HCT116 (cell line): ENCODE data around the gene NAA20. TPM values are rescaled to one million over a fixed set of nuclear protein-coding genes. Genes with fewer than 3 reads are reported as not detected.

Experiments used
- ATAC-seq: fragments of 200-7000 bp; cut with Tn5 transposase; 2 replicates; pipeline ENCODE4 v1.9.1; 2020; ENCODE audit warnings: mild to moderate bottlenecking, moderate library complexity
- BruUV-seq: library from RNA; stranded (reverse); fragments of 400-500 nt; replicated peaks from 2 replicates; lab custom pipeline; 2021; lab: Mats Ljungman, UMichigan
- CTCF ChIA-PET: fragments of 300-600 bp; sonication (Branson Sonifier 250); formaldehyde crosslinking; loops from one replicate; lab custom pipeline; 2021; ENCODE audit warnings: antibody characterized with exemption; lab: Charles Lee
- POLR2A ChIA-PET: fragments of 300-600, 350-600 bp; sonication (Branson Sonifier 250); formaldehyde crosslinking; loops from one replicate; lab custom pipeline; 2021; ENCODE audit warnings: antibody characterized with exemption; lab: Charles Lee
- RAD21 ChIA-PET, 2 experiments: fragments of 300-600 bp; sonication (Branson Sonifier 250); formaldehyde crosslinking; loops; one replicate each; lab custom pipeline; 2023; ENCODE audit warnings: low total read pairs in 2 of 2; ENCODE audit not compliant: uncharacterized antibody in 2 of 2, unreplicated experiment in 2 of 2, low non-redundant PET in 1 of 2; lab: Charles Lee
- DNase-seq: peaks from one replicate; pipeline ENCODE4 v3.0.0-alpha.2; 2010; ENCODE audit warnings: low read depth, low spot score
- H2AFZ ChIP-seq: fragments of 200-600 bp; shearing (Covaris generic), sonication (generic); 2 replicates; pipeline ENCODE4 v1.6.1; 2017; ENCODE audit warnings: low read depth, mixed run types, mixed read lengths, antibody characterized with exemption, low read length; ENCODE audit not compliant: poor library complexity, severe bottlenecking
- H3K27ac ChIP-seq: 2 replicates; pipeline ENCODE4 v1.5.1; 2012; ENCODE audit warnings: low read depth, low read length
- H3K27me3 ChIP-seq: fragments of 200-600 bp; sonication (generic); 2 replicates; pipeline ENCODE4 v1.6.1; 2016; ENCODE audit warnings: mixed run types, low read length, mixed read lengths; ENCODE audit not compliant: insufficient read depth
- H3K36me3 ChIP-seq, 2 experiments: fragments of 200-500 bp in 1 of 2; fragments of 200-600 bp in 1 of 2; sonication (Bioruptor generic) in 1 of 2; sonication (generic) in 1 of 2; 2 replicates each; pipeline versions ENCODE4 v1.5.1 to v1.6.1; 2014 to 2016; ENCODE audit warnings: low read length in 2 of 2, inconsistent platforms in 1 of 2, mixed read lengths in 1 of 2, mixed run types in 1 of 2; ENCODE audit not compliant: insufficient read depth in 2 of 2, control insufficient read depth in 1 of 2
- H3K4me1 ChIP-seq, 2 experiments: fragments of 200-600 bp in 1 of 2; sonication (generic) in 1 of 2; 2 replicates each; pipeline versions ENCODE4 v1.5.1 to v1.6.1; 2012 to 2017; ENCODE audit warnings: low read length in 2 of 2, inconsistent platforms in 1 of 2, mild to moderate bottlenecking in 1 of 2, mixed read lengths in 1 of 2, mixed run types in 1 of 2, moderate library complexity in 1 of 2; ENCODE audit not compliant: insufficient read depth in 2 of 2, control insufficient read depth in 1 of 2
- H3K4me2 ChIP-seq: fragments of 200-600 bp; sonication (generic); 2 replicates; pipeline ENCODE4 v1.6.1; 2017; ENCODE audit warnings: mixed run types, low read length, mixed read lengths
- H3K4me3 ChIP-seq, 2 experiments: fragments of 200-600 bp in 1 of 2; sonication (generic) in 1 of 2; replicated peaks in 1 of 2; 2 replicates each; pipeline ENCODE4 v1.5.1; 2011 to 2016; ENCODE audit warnings: low read length in 2 of 2, control low read depth in 1 of 2, low read depth in 1 of 2, mild to moderate bottlenecking in 1 of 2, mixed read lengths in 1 of 2, mixed run types in 1 of 2
- H3K79me2 ChIP-seq: fragments of 200-600 bp; sonication (generic); 2 replicates; pipeline ENCODE4 v1.6.1; 2017; ENCODE audit warnings: mild to moderate bottlenecking, mixed run types, low read length, moderate library complexity, mixed read lengths; ENCODE audit not compliant: insufficient read depth
- H3K9ac ChIP-seq: fragments of 200-600 bp; sonication (generic); 2 replicates; pipeline ENCODE4 v1.6.1; 2016; ENCODE audit warnings: low read length, mixed read lengths
- H3K9me2 ChIP-seq: fragments of 200-600 bp; sonication (generic), shearing (Covaris generic); 2 replicates; pipeline ENCODE4 v1.6.1; 2017; ENCODE audit warnings: mixed run types, mild to moderate bottlenecking, moderate library complexity; ENCODE audit not compliant: insufficient read depth
- H3K9me3 ChIP-seq, 2 experiments: fragments of 200-500 bp in 1 of 2; fragments of 200-600 bp in 1 of 2; sonication (Bioruptor generic) in 1 of 2; sonication (generic) in 1 of 2; 2 replicates each; pipeline ENCODE4 v1.6.1; 2014 to 2017; ENCODE audit warnings: low read length in 2 of 2, mixed read lengths in 2 of 2, inconsistent platforms in 1 of 2, low read depth in 1 of 2, mild to moderate bottlenecking in 1 of 2, mixed run types in 1 of 2, moderate library complexity in 1 of 2; ENCODE audit not compliant: control insufficient read depth in 1 of 2, insufficient read depth in 1 of 2
- H4K20me1 ChIP-seq: fragments of 200-600 bp; sonication (generic), shearing (Covaris generic); 2 replicates; pipeline ENCODE4 v1.6.1; 2017; ENCODE audit warnings: mixed run types, mild to moderate bottlenecking, moderate library complexity; ENCODE audit not compliant: insufficient read depth
- CEBPB ChIP-seq: IDR thresholded peaks from 2 replicates; pipeline ENCODE4 v1.6.1; 2012; ENCODE audit warnings: low read depth
- EGR1 ChIP-seq: IDR thresholded peaks from 2 replicates; pipeline ENCODE4 v1.6.1; 2012; ENCODE audit warnings: low read depth
- EZH2 ChIP-seq: fragments of 200-600 bp; sonication (generic); IDR thresholded peaks from 2 replicates; pipeline ENCODE4 v1.6.1; 2017; ENCODE audit warnings: antibody characterized with exemption, mixed run types
- JUND ChIP-seq: IDR thresholded peaks from 2 replicates; pipeline ENCODE4 v1.6.1; 2012
- MAX ChIP-seq: IDR thresholded peaks from 2 replicates; pipeline ENCODE4 v1.6.1; 2012
- POLR2A ChIP-seq: IDR thresholded peaks from 2 replicates; pipeline ENCODE4 v1.7.0; 2011; ENCODE audit warnings: borderline replicate concordance; ENCODE audit not compliant: insufficient read depth, insufficient read length; ENCODE audit errors: extremely low read depth
- RAD21 ChIP-seq: IDR thresholded peaks from 2 replicates; pipeline ENCODE4 v1.6.1; 2012; ENCODE audit warnings: low read depth, mild to moderate bottlenecking
- SIN3A ChIP-seq: IDR thresholded peaks from 2 replicates; pipeline ENCODE4 v1.6.1; 2012; ENCODE audit warnings: low read depth
- SP1 ChIP-seq: IDR thresholded peaks from 2 replicates; pipeline ENCODE4 v1.6.1; 2012; ENCODE audit warnings: low read depth
- TCF7L2 ChIP-seq: IDR thresholded peaks from 2 replicates; pipeline ENCODE4 v1.7.0; 2011; ENCODE audit warnings: borderline replicate concordance, inconsistent platforms; ENCODE audit not compliant: insufficient read depth, insufficient read length; ENCODE audit errors: extremely low read depth
- ZFX ChIP-seq: fragments of 450-650 bp; IDR thresholded peaks from 2 replicates; pipeline ENCODE4 v1.6.1; 2017
- ZNF274 ChIP-seq: fragments of 200-500 bp; sonication (Bioruptor generic); IDR thresholded peaks from 2 replicates; pipeline ENCODE4 v1.6.1; 2014; ENCODE audit warnings: mild to moderate bottlenecking, low read depth, low read length, inconsistent platforms
- intact Hi-C: fragments of 100-400 bp; cut with micrococcal nuclease; formaldehyde crosslinking; loops from 2 replicates; pipeline ENCODE4 v1.10.0; 2022
- total RNA-seq: library from RNA; stranded (reverse); gene quantifications from one replicate; pipeline ENCODE4 v1.2.1, GENCODE V29; 2021; ENCODE audit not compliant: unreplicated experiment
- TF ChIP-seq, protein P1 (sequence below), 3 experiments: fragments of 200-600 bp in 1 of 3; sonication (generic) in 1 of 3; IDR thresholded peaks in 2 of 3; conservative IDR thresholded peaks in 1 of 3; 2 replicates each; pipeline ENCODE4 v1.5.1; 2012 to 2017; ENCODE audit warnings: low read depth in 2 of 3, low read length in 2 of 3, antibody characterized with exemption in 1 of 3, borderline replicate concordance in 1 of 3, control low read depth in 1 of 3, mild to moderate bottlenecking in 1 of 3, mixed read lengths in 1 of 3, mixed run types in 1 of 3, moderate library complexity in 1 of 3; ENCODE audit not compliant: insufficient read depth in 1 of 3
- TF ChIP-seq, protein P2 (sequence below): IDR thresholded peaks from 2 replicates; pipeline ENCODE4 v1.6.1; 2011; ENCODE audit warnings: mild to moderate bottlenecking, low read length, moderate library complexity; ENCODE audit not compliant: insufficient replicate concordance; ENCODE audit errors: extremely low read depth
- TF ChIP-seq, protein P3 (sequence below): IDR thresholded peaks from 2 replicates; pipeline ENCODE4 v1.6.1; 2012; ENCODE audit warnings: low read depth

Gene NAA20
- total RNA-seq, 1 experiment from 2014 or later = 71.5 TPM

DNA sequence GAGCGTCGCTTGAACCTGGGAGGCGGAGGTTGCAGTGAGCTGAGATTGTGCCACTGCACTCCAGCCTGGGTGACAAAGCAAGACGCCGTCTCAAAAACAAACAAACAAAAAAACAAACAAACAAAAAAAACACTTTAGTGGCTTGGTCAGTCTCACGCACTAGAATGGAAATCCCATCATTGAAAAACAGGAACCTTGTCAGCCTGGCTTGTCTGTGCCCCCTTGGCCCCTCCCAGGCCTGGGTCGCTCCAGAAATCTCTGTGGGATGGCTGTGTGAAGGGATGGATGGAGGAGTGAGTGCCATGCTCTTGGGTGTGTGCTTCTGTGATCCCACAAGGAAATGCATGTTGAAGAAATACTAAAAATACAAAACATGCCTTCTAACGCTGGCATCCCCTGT, 20.9 kb upstream of the NAA20 start (continued):
- TF ChIP-seq SIN3A = no peak
- TF ChIP-seq MAX = no peak

GRCh38 chr20:19996917-19997316, 20.2 kb upstream of the NAA20 start:
- RAD21 ChIA-PET = no interaction called here
- no TSS peak for BruUV-seq
- intact Hi-C loops = no loop called here
- Histone ChIP-seq H3K9ac (no peak overlapping the region), H3K27me3 (no peaks in the 10 kb centered on the region; the same call in 1 of the 2 replicates), H3K4me3 (no peak overlapping the region), H3K9me3 (no peaks in the 10 kb centered on the region), H3K36me3 (no peaks in the 10 kb centered on the region), H3K27ac (no peak overlapping the region), H2AFZ (no peak overlapping the region), H3K79me2 (no peaks in the 10 kb centered on the region), H3K9me2 (no peaks in the 10 kb centered on the region), H3K4me1 (peaks cover 30 to 35% of the 10 kb centered on the region in 2 experiments)
- no peak for ATAC-seq
- POLR2A ChIA-PET = no interaction called here
- no peak for TF ChIP-seq MAX
- TF ChIP-seq EGR1 = no peak
- TF ChIP-seq, protein P1, sequence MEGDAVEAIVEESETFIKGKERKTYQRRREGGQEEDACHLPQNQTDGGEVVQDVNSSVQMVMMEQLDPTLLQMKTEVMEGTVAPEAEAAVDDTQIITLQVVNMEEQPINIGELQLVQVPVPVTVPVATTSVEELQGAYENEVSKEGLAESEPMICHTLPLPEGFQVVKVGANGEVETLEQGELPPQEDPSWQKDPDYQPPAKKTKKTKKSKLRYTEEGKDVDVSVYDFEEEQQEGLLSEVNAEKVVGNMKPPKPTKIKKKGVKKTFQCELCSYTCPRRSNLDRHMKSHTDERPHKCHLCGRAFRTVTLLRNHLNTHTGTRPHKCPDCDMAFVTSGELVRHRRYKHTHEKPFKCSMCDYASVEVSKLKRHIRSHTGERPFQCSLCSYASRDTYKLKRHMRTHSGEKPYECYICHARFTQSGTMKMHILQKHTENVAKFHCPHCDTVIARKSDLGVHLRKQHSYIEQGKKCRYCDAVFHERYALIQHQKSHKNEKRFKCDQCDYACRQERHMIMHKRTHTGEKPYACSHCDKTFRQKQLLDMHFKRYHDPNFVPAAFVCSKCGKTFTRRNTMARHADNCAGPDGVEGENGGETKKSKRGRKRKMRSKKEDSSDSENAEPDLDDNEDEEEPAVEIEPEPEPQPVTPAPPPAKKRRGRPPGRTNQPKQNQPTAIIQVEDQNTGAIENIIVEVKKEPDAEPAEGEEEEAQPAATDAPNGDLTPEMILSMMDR (IDR thresholded peaks at IDR 0.05 in 2 of 3, conservative IDR thresholded peaks at IDR 0.05 in 1 of 3; ENCODE audit: borderline replicate concordance in 1 of 3, insufficient read depth in 1 of 3, low read depth in 2 of 3, low read length in 2 of 3) = no peak
- TF ChIP-seq EZH2 = no peak
- no peak for TF ChIP-seq ZNF274
- no peak for TF ChIP-seq ZFX
- TF ChIP-seq CEBPB = no peak
- TF ChIP-seq SIN3A = no peak
- TF ChIP-seq, protein P2, sequence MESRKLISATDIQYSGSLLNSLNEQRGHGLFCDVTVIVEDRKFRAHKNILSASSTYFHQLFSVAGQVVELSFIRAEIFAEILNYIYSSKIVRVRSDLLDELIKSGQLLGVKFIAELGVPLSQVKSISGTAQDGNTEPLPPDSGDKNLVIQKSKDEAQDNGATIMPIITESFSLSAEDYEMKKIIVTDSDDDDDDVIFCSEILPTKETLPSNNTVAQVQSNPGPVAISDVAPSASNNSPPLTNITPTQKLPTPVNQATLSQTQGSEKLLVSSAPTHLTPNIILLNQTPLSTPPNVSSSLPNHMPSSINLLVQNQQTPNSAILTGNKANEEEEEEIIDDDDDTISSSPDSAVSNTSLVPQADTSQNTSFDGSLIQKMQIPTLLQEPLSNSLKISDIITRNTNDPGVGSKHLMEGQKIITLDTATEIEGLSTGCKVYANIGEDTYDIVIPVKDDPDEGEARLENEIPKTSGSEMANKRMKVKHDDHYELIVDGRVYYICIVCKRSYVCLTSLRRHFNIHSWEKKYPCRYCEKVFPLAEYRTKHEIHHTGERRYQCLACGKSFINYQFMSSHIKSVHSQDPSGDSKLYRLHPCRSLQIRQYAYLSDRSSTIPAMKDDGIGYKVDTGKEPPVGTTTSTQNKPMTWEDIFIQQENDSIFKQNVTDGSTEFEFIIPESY = no peak
- no peak for TF ChIP-seq SP1
- no peak for TF ChIP-seq TCF7L2
- TF ChIP-seq POLR2A = no peak
- TF ChIP-seq, protein P3, sequence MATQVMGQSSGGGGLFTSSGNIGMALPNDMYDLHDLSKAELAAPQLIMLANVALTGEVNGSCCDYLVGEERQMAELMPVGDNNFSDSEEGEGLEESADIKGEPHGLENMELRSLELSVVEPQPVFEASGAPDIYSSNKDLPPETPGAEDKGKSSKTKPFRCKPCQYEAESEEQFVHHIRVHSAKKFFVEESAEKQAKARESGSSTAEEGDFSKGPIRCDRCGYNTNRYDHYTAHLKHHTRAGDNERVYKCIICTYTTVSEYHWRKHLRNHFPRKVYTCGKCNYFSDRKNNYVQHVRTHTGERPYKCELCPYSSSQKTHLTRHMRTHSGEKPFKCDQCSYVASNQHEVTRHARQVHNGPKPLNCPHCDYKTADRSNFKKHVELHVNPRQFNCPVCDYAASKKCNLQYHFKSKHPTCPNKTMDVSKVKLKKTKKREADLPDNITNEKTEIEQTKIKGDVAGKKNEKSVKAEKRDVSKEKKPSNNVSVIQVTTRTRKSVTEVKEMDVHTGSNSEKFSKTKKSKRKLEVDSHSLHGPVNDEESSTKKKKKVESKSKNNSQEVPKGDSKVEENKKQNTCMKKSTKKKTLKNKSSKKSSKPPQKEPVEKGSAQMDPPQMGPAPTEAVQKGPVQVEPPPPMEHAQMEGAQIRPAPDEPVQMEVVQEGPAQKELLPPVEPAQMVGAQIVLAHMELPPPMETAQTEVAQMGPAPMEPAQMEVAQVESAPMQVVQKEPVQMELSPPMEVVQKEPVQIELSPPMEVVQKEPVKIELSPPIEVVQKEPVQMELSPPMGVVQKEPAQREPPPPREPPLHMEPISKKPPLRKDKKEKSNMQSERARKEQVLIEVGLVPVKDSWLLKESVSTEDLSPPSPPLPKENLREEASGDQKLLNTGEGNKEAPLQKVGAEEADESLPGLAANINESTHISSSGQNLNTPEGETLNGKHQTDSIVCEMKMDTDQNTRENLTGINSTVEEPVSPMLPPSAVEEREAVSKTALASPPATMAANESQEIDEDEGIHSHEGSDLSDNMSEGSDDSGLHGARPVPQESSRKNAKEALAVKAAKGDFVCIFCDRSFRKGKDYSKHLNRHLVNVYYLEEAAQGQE = no peak
- TF ChIP-seq RAD21 = no peak
- TF ChIP-seq JUND = no peak
- TF ChIP-seq, all 23 proteins: peak for 0
- H4K20me1 ChIP-seq = no peaks in the 10 kb centered on the region
- DNase-seq = no peak
- CTCF ChIA-PET = no interaction called here
- no peak overlapping the region for H3K4me2 ChIP-seq
